Activated CD4-positive, alpha-beta memory T cell treated with anti-CD3 and anti-CD28 coated beads for 36 hours (primary cell): ENCODE data around the gene SKOR1. TPM values are rescaled to one million over a fixed set of nuclear protein-coding genes. Genes with fewer than 3 reads are reported as not detected.

Experiments used
- CTCF ChIA-PET: fragments of 350-600 bp; sonication (Branson Sonifier 250); formaldehyde crosslinking; loops from one replicate; lab custom pipeline; 2021; ENCODE audit warnings: antibody characterized with exemption, inconsistent platforms; lab: Charles Lee
- POLR2A ChIA-PET: fragments of 350-600 bp; sonication (Branson Sonifier 250); formaldehyde crosslinking; loops from one replicate; lab custom pipeline; 2021; ENCODE audit warnings: antibody characterized with exemption; lab: Charles Lee
- DNase-seq: peaks from one replicate; pipeline ENCODE4 v3.0.0-alpha.2; 2020
- H3K27ac Mint-ChIP-seq: one replicate; pipeline ENCODE4 v1.8.0; 2021; ENCODE audit warnings: mixed read lengths
- H3K27me3 Mint-ChIP-seq: one replicate; pipeline ENCODE4 v1.8.0; 2021; ENCODE audit warnings: mixed read lengths
- H3K36me3 Mint-ChIP-seq: one replicate; pipeline ENCODE4 v1.8.0; 2021; ENCODE audit warnings: mixed read lengths
- H3K4me1 Mint-ChIP-seq: one replicate; pipeline ENCODE4 v1.8.0; 2021; ENCODE audit warnings: low read depth, mixed read lengths
- H3K4me3 Mint-ChIP-seq: one replicate; pipeline ENCODE4 v1.8.0; 2021; ENCODE audit warnings: mild to moderate bottlenecking, mixed read lengths
- H3K9me3 Mint-ChIP-seq: one replicate; pipeline ENCODE4 v1.8.0; 2021; ENCODE audit warnings: mixed read lengths
- intact Hi-C: fragments of 100-400 bp; cut with micrococcal nuclease; formaldehyde crosslinking; loops from one replicate; pipeline ENCODE4 v1.15.1; 2023
- total RNA-seq, 2 experiments: library from RNA; stranded (reverse); gene quantifications; one replicate each; pipeline ENCODE4 v1.2.3, GENCODE V29; 2021

SKOR1 gene
- total RNA-seq, 2 experiments from 2014 or later = 0.12 TPM

- Mint-ChIP-seq H3K36me3 (peaks cover 5% of the 10 kb centered on the region), H3K27ac (no peak overlapping the region), H3K4me1 (no peaks in the 10 kb centered on the region), H3K9me3 (no peaks in the 10 kb centered on the region), H3K27me3 (no peaks in the 10 kb centered on the region), H3K4me3 (no peak overlapping the region)
- no peak for DNase-seq
- intact Hi-C loops = no loop called here
- POLR2A ChIA-PET = no interaction called here
- CTCF ChIA-PET = no interaction called here
These were observed 15.9 kb upstream of the SKOR1 start for GRCh38 chr15:67809441-67809840.

DNA sequence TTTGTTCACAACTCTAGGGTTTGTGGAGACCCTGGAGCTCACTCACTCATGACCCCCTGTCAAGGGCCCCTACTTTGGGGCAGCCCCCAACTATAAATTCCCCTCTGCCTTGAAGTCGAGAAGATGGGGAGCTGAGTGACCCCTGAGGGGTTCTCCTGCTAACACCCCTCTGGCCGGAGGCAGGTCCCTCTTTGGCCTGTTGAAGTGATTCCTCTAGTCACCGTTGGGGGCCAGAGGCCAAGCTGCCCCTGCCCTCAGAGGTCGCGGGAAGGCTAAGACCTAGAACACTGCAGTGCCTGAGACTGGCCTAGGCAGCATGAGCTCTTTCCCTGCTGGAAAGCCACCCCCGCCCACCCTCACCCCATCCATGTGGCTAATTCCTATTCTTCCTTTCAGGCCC is 15.4 kb upstream of the SKOR1 start:
- POLR2A ChIA-PET = no interaction called here
- Mint-ChIP-seq H3K4me1 (no peaks in the 10 kb centered on the region), H3K36me3 (peaks cover 5% of the 10 kb centered on the region), H3K4me3 (no peak overlapping the region), H3K27me3 (no peaks in the 10 kb centered on the region), H3K27ac (no peak overlapping the region), H3K9me3 (no peaks in the 10 kb centered on the region)
- DNase-seq = no peak
- CTCF ChIA-PET = no interaction called here
- intact Hi-C loops = no loop called here

DNA sequence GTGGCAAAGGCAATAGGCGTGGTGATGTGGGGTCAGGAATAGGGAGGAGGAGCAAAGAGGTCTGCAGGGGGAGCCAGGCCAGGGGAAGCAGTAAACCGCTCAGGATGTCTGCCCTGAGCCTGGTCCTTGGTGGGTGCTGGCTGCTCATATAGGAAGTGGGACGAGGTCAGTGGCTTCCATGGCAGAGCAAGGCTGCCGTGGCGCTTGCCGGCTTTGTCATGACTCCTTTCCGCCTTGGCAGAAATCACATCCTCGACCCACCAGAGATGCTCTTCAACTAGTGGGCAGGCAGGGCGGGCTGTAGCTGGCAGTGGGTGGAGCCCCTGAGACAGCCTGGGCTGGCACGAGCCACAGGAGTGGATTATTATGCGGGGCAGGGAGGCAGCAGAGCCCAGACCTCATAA is 13.1 kb upstream of the SKOR1 start:
- ChIA-PET CTCF (no interaction called here), POLR2A (no interaction called here)
- Mint-ChIP-seq H3K4me1 (no peaks in the 10 kb centered on the region), H3K4me3 (no peak overlapping the region), H3K27me3 (peaks cover 11% of the 10 kb centered on the region), H3K36me3 (peaks cover 5% of the 10 kb centered on the region), H3K27ac (no peak overlapping the region), H3K9me3 (no peaks in the 10 kb centered on the region)
- no peak for DNase-seq
- intact Hi-C loops = no loop called here

DNA sequence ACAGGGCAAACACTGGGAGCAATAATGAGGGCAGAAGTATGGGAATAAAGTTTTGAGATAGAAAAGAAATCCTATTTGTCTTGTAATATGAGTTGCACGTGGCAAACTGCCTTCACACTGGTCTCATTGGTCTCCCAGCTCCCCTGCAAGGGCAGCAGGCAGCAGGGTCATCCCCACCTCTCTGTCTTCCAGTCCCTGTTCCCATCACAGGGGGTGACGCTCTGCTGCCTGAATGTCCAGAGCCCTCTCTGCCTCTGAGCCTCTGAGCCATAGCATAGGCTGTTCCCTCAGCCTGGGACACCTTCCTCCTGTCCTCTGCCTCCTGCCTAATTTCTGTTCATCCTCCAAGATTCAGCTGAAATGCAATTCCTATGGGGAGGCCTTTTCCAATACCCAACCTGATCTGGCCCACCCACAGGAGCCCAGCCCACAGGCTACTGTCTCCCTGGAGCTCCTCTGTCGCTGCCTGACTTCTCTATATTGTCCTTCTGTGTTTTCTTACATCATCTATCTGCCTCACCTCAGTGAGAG is 12.1 kb upstream of the SKOR1 start:
- DNase-seq = no peak
- Mint-ChIP-seq H3K9me3 (no peaks in the 10 kb centered on the region), H3K4me3 (no peak overlapping the region), H3K27me3 (peaks cover 19% of the 10 kb centered on the region), H3K27ac (no peak overlapping the region), H3K36me3 (no peaks in the 10 kb centered on the region), H3K4me1 (no peaks in the 10 kb centered on the region)
- intact Hi-C loops = no loop called here
- CTCF ChIA-PET = no interaction called here
- POLR2A ChIA-PET = no interaction called here

GRCh38 chr15:67815036-67815592 is 10.2 kb upstream of the SKOR1 start:
- H3K4me1 Mint-ChIP-seq = no peaks in the 10 kb centered on the region
- H3K36me3 Mint-ChIP-seq = no peaks in the 10 kb centered on the region
- H3K4me3 Mint-ChIP-seq = no peak overlapping the region
- peaks cover 30% of the 10 kb centered on the region for H3K27me3 Mint-ChIP-seq
- H3K27ac Mint-ChIP-seq = no peak overlapping the region
- H3K9me3 Mint-ChIP-seq = no peaks in the 10 kb centered on the region
- intact Hi-C loops = no loop called here
- no peak for DNase-seq
- POLR2A ChIA-PET = no interaction called here
- CTCF ChIA-PET = interaction anchor here (0.6 kb wide), 1 partner anchor 346 kb away, joined by 4 read pairs; no protein-coding TSS in a partner anchor

- intact Hi-C loops = no loop called here
- no peak overlapping the region for H3K4me3 Mint-ChIP-seq
- POLR2A ChIA-PET = no interaction called here
- H3K27ac Mint-ChIP-seq = no peak overlapping the region
- CTCF ChIA-PET = no interaction called here
- no peak for DNase-seq
- H3K36me3 Mint-ChIP-seq = no peaks in the 10 kb centered on the region
- no peaks in the 10 kb centered on the region for H3K9me3 Mint-ChIP-seq
- H3K4me1 Mint-ChIP-seq = peaks cover 6% of the 10 kb centered on the region
- peaks cover 45% of the 10 kb centered on the region for H3K27me3 Mint-ChIP-seq
These were observed 8.6 kb upstream of the SKOR1 start for GRCh38 chr15:67816668-67817067.

DNA sequence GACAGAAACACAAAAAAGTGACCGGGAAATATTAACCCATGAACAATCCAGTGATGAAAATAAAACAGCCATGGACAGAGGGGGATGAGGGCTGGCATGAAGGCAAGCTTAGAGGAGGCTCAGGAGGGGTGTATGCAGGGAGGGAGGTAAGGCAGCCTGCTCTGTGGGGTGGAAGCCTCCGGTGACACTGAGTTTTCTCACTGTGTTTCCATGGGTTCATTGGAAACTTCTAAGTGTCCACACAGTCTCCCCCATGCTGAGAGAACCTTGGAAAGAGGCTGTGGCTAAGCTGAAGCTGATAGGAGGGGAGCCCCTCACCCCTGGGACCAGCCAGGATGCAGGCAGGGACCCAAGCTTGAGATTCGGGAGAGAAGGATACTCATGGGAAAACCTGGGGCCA is 6.8 kb upstream of the SKOR1 start:
- intact Hi-C loops = no loop called here
- no peak overlapping the region for H3K27ac Mint-ChIP-seq

GRCh38 chr15:67819636-67820035 is 5.7 kb upstream of the SKOR1 start:
- Mint-ChIP-seq H3K27ac (no peak overlapping the region), H3K36me3 (peaks cover 2% of the 10 kb centered on the region), H3K4me1 (peaks cover 24% of the 10 kb centered on the region), H3K27me3 (peaks cover 68% of the 10 kb centered on the region), H3K4me3 (no peak overlapping the region), H3K9me3 (no peaks in the 10 kb centered on the region)
- intact Hi-C loops = loop anchor here (5.0 kb wide), 1 partner anchor 57 kb away; no protein-coding TSS in a partner anchor
- no peak for DNase-seq
- CTCF ChIA-PET = interaction anchor here (0.6 kb wide), 1 partner anchor 362 kb away, joined by 3 read pairs; no protein-coding TSS in a partner anchor
- POLR2A ChIA-PET = no interaction called here

More for the DNA sequence above, 6.8 kb upstream of the SKOR1 start:
- ChIA-PET CTCF (interaction anchor here (1.0 kb wide), 1 partner anchor 362 kb away, joined by 3 read pairs; no protein-coding TSS in a partner anchor), POLR2A (no interaction called here)
- Mint-ChIP-seq H3K27me3 (peaks cover 58% of the 10 kb centered on the region), H3K4me3 (no peak overlapping the region), H3K9me3 (no peaks in the 10 kb centered on the region), H3K4me1 (peaks cover 16% of the 10 kb centered on the region), H3K36me3 (peaks cover 2% of the 10 kb centered on the region)
- no peak for DNase-seq

DNA sequence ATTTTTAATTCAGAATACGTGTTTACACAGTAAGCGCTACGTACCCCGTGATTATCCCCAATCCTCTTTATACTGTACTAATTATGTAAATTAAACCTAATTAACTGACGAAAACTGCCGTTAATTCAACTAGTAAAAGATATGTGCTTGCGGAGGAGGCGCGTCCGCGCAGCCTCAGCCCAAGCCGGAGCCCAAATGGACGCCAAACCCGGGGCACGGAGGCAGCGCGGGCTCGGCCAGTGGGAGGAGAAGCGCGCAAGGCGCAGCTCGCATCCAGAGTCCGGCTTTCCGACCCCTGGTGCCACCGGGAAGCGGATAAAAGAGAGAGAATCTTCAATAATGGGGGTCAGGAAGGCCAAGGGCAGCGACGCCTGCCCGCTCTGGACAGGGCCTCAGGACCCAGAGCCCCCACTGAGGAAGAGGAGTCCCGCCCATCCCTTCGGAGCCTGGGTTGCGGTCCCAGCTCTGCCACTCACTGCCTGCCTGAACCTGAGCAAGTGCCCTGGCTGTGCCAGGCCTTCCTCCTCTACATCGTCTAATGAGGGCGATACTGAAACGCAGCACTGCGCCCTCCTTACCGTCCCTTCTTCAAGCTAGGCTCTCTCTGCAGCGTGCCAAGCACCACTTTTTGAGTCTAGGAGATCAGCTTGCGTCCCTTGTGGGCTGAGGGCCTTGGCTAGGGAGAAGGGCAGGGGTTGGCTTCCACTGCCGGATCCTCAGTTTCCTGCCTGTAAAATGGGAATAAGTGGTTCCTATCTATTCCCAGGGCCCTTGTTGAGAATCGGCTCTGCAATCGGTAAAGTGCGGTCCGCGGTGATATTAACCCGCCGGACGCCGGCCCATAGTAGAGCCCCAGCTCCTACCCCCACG is 5.0 kb upstream of the SKOR1 start:
- Mint-ChIP-seq H3K36me3 (peaks cover 2% of the 10 kb centered on the region), H3K27ac (no peak overlapping the region), H3K4me1 (peaks cover 28% of the 10 kb centered on the region), H3K4me3 (no peak overlapping the region), H3K27me3 (peaks cover 74% of the 10 kb centered on the region), H3K9me3 (no peaks in the 10 kb centered on the region)
- CTCF ChIA-PET = interaction anchor here (1.1 to 2.2 kb wide), 2 partner anchors 12 to 363 kb away, joined by 3 to 7 read pairs; no protein-coding TSS in a partner anchor
- POLR2A ChIA-PET = no interaction called here
- DNase-seq = no peak
- intact Hi-C loops = loop anchor here (5.0 kb wide), 1 partner anchor 58 kb away; no protein-coding TSS in a partner anchor

- H3K4me3 Mint-ChIP-seq = no peak overlapping the region
- H3K36me3 Mint-ChIP-seq = peaks cover 2% of the 10 kb centered on the region
- peak; percentile 52 for DNase-seq
- peaks cover 81% of the 10 kb centered on the region for H3K27me3 Mint-ChIP-seq
- ChIA-PET POLR2A (no interaction called here), CTCF (interaction anchor here (1.1 to 2.2 kb wide), 2 partner anchors 12 to 364 kb away, joined by 3 to 7 read pairs; no protein-coding TSS in a partner anchor)
- H3K4me1 Mint-ChIP-seq = peaks cover 34% of the 10 kb centered on the region
- H3K27ac Mint-ChIP-seq = no peak overlapping the region
- intact Hi-C loops = loop anchor here (5.0 kb wide), 1 partner anchor 59 kb away; no protein-coding TSS in a partner anchor
- H3K9me3 Mint-ChIP-seq = no peaks in the 10 kb centered on the region
These were observed 4.1 kb upstream of the SKOR1 start for GRCh38 chr15:67820992-67821783.

- peaks cover 37% of the 10 kb centered on the region for H3K4me1 Mint-ChIP-seq
- CTCF ChIA-PET = interaction anchor here (2.2 kb wide), 1 partner anchor 365 kb away, joined by 7 read pairs; no protein-coding TSS in a partner anchor
- H3K9me3 Mint-ChIP-seq = no peaks in the 10 kb centered on the region
- peaks cover 2% of the 10 kb centered on the region for H3K36me3 Mint-ChIP-seq
- POLR2A ChIA-PET = no interaction called here
- DNase-seq = no peak
- intact Hi-C loops = loop anchor here (5.0 kb wide), 1 partner anchor 60 kb away; no protein-coding TSS in a partner anchor
- H3K4me3 Mint-ChIP-seq = no peak overlapping the region
- H3K27me3 Mint-ChIP-seq = peaks cover 78% of the 10 kb centered on the region
- no peak overlapping the region for H3K27ac Mint-ChIP-seq
These were observed 3.4 kb upstream of the SKOR1 start for GRCh38 chr15:67821784-67822440.
